Transverse colon (tissue), 4 donors: ENCODE results near the gene NKD1. TPM values are rescaled to one million over a fixed set of nuclear protein-coding genes. Genes with fewer than 3 reads are reported as not detected.

Source experiments
- DNase-seq: peaks from one replicate; pipeline ENCODE4 v3.0.0-alpha.2; 2019
- H3K27ac ChIP-seq, 4 donors: fragments of 200-600 bp; sonication (generic); 2 replicates each; pipeline ENCODE4 v1.5.1; 2016 to 2018; ENCODE audit warnings: inconsistent platforms in 4 of 4
- H3K27me3 ChIP-seq: fragments of 200-600 bp; sonication (generic); 2 replicates; pipeline ENCODE4 v1.5.1; 2017; ENCODE audit warnings: inconsistent platforms
- H3K36me3 ChIP-seq, 4 donors: fragments of 200-600 bp; sonication (generic); 2 replicates each; pipeline ENCODE4 v1.5.1; 2017 to 2019; ENCODE audit warnings: inconsistent platforms in 4 of 4
- H3K4me1 ChIP-seq, 4 donors: fragments of 200-600 bp; sonication (generic); 2 replicates each; pipeline ENCODE4 v1.5.1; 2017 to 2020; ENCODE audit warnings: inconsistent platforms in 4 of 4
- H3K4me3 ChIP-seq, 4 donors: fragments of 200-600 bp; sonication (generic); 1 replicate in 1 of 4; 2 replicates in 3 of 4; pipeline versions ENCODE4 v1.5.1 to v1.6.1; 2017 to 2019; ENCODE audit warnings: inconsistent platforms in 4 of 4
- H3K9me3 ChIP-seq, 2 donors: fragments of 200-600 bp; sonication (generic); 2 replicates each; pipeline ENCODE4 v1.5.1; 2017 to 2019; ENCODE audit warnings: inconsistent platforms in 2 of 2
- CTCF ChIP-seq, 5 experiments: fragments of 200-600 bp in 3 of 5; fragments of 450-650 bp in 2 of 5; sonication (generic) in 3 of 5; IDR thresholded peaks; 1 replicate in 2 of 5; 2 replicates in 3 of 5; pipeline ENCODE4 v1.5.1; 2016 to 2017; ENCODE audit warnings: antibody characterized with exemption in 5 of 5, inconsistent platforms in 3 of 5, mild to moderate bottlenecking in 2 of 5, moderate library complexity in 1 of 5
- EP300 ChIP-seq: sonication (generic); formaldehyde crosslinking; IDR thresholded peaks from one replicate; pipeline ENCODE4 v1.6.1; 2017; ENCODE audit warnings: antibody characterized with exemption, low read depth
- POLR2A ChIP-seq: fragments of 450-650 bp; IDR thresholded peaks from one replicate; pipeline ENCODE4 v1.6.1; 2016; ENCODE audit warnings: antibody characterized with exemption, mild to moderate bottlenecking, moderate library complexity
- POLR2AphosphoS5 ChIP-seq, 3 donors: sonication (generic); formaldehyde crosslinking; IDR thresholded peaks; one replicate each; pipeline ENCODE4 v1.6.1; 2016; ENCODE audit warnings: antibody characterized with exemption in 3 of 3
- WGBS, 2 donors: methylation state at CpG; one replicate each; pipeline ENCODE4 v1.1.5; 2018; ENCODE audit warnings: low coverage in 1 of 2; 5-methylcytosine and 5-hydroxymethylcytosine counted together
- in situ Hi-C, 4 donors: fragments of 200-750 bp; cut with MboI; loops; one replicate each; pipeline versions ENCODE4 v1.15.0 to v1.15.1; 2017; ENCODE audit warnings: low sequenced_read_pairs in 3 of 4, low pct_ligation_motif_present in 1 of 4, low pct_unique_long_range_greater_than_20kb in 1 of 4
- intact Hi-C: fragments of 100-400 bp; cut with DNase I; formaldehyde crosslinking; loops from one replicate; pipeline ENCODE4 v1.15.1; 2023; ENCODE audit warnings: low total_unique reads
- total RNA-seq, 4 donors: library from RNA; depleted of rRNA; stranded (reverse); fragments of >200 nt; gene quantifications; one replicate each; pipeline ENCODE4 v1.1.0, GENCODE V29; 2016

The NKD1 gene
- total RNA-seq, 4 donors from 2014 or later, result 1.7 to 98.1 (median 2.5) TPM

- WGBS, 2 donors, result 83 to 92% methylated on average over 1 to 6 of the region's 6 CpGs
- Histone ChIP-seq H3K9me3 (no peaks in the 10 kb centered on the region), H3K4me3 (no peak overlapping the region), H3K27ac (no peak overlapping the region), H3K36me3 (no peaks in the 10 kb centered on the region), H3K27me3 (no peaks in the 10 kb centered on the region), H3K4me1 (no peaks in the 10 kb centered on the region)
- intact Hi-C loops (loop anchor here (10.0 kb wide), 1 partner anchor 158 kb away; no protein-coding TSS in a partner anchor), in situ Hi-C loops (no loop called here)
- no peak for DNase-seq
- TF ChIP-seq POLR2A (no peak), EP300 (no peak), POLR2AphosphoS5 (IDR thresholded peaks at IDR 0.05) (no peak), CTCF (IDR thresholded peaks at IDR 0.05) (no peak)
Observed at GRCh38 chr16:50532576-50532975, 15.6 kb upstream of the NKD1 start.

GRCh38 chr16:50533317-50533716 lies 14.9 kb upstream of the NKD1 start:
- Histone ChIP-seq H3K9me3 (no peaks in the 10 kb centered on the region), H3K27me3 (no peaks in the 10 kb centered on the region), H3K4me1 (no peaks in the 10 kb centered on the region), H3K36me3 (no peaks in the 10 kb centered on the region), H3K4me3 (no peak overlapping the region), H3K27ac (no peak overlapping the region)
- no peak for TF ChIP-seq EP300
- no peak for TF ChIP-seq CTCF (IDR thresholded peaks at IDR 0.05)
- no peak for TF ChIP-seq POLR2AphosphoS5 (IDR thresholded peaks at IDR 0.05)
- TF ChIP-seq POLR2A, result no peak
- DNase-seq, result no peak
- intact Hi-C loops, result loop anchor here (10.0 kb wide), 1 partner anchor 159 kb away; no protein-coding TSS in a partner anchor
- 60 to 89% methylated on average over 1 to 4 of the region's 4 CpGs for WGBS, 2 donors
- in situ Hi-C loops, result no loop called here

GRCh38 chr16:50534091-50534490 lies 14.1 kb upstream of the NKD1 start:
- intact Hi-C loops (loop anchor here (10.0 kb wide), 1 partner anchor 159 kb away; no protein-coding TSS in a partner anchor), in situ Hi-C loops (no loop called here)
- Histone ChIP-seq H3K4me1 (no peaks in the 10 kb centered on the region), H3K36me3 (no peaks in the 10 kb centered on the region), H3K4me3 (no peak overlapping the region), H3K27me3 (no peaks in the 10 kb centered on the region), H3K9me3 (no peaks in the 10 kb centered on the region), H3K27ac (no peak overlapping the region)
- TF ChIP-seq EP300, result no peak
- TF ChIP-seq CTCF (IDR thresholded peaks at IDR 0.05), result no peak
- 83 to 90% methylated on average over 2 to 4 of the region's 4 CpGs for WGBS, 2 donors
- DNase-seq, result no peak

GRCh38 chr16:50534556-50534955 lies 13.6 kb upstream of the NKD1 start:
- Histone ChIP-seq H3K4me3 (no peak overlapping the region), H3K27me3 (no peaks in the 10 kb centered on the region), H3K36me3 (no peaks in the 10 kb centered on the region), H3K4me1 (no peaks in the 10 kb centered on the region), H3K27ac (no peak overlapping the region), H3K9me3 (no peaks in the 10 kb centered on the region)
- DNase-seq, result no peak
- intact Hi-C loops (loop anchor here (10.0 kb wide), 1 partner anchor 160 kb away; no protein-coding TSS in a partner anchor), in situ Hi-C loops (no loop called here)
- TF ChIP-seq POLR2A (no peak), POLR2AphosphoS5 (IDR thresholded peaks at IDR 0.05) (no peak), CTCF (IDR thresholded peaks at IDR 0.05) (no peak), EP300 (no peak)
- 94 to 100% methylated on average over 1 to 10 of the region's 10 CpGs for WGBS, 2 donors
